HUES64 (cell line): Measurements from ENCODE around the gene CACNG1. TPM values are rescaled to one million over a fixed set of nuclear protein-coding genes. Genes with fewer than 3 reads are reported as not detected.

Experiments used
- H3K27ac ChIP-seq: 2 replicates; pipeline ENCODE4 v1.7.0; 2013; ENCODE audit warnings: low read depth, low read length, inconsistent platforms
- H3K27me3 ChIP-seq: 2 replicates; pipeline ENCODE4 v1.6.1; 2013; ENCODE audit warnings: mild to moderate bottlenecking, low read length; ENCODE audit not compliant: insufficient read depth
- H3K36me3 ChIP-seq: 2 replicates; pipeline ENCODE4 v1.6.1; 2013; ENCODE audit warnings: mild to moderate bottlenecking, low read length; ENCODE audit not compliant: insufficient read depth
- H3K4me1 ChIP-seq: 2 replicates; pipeline ENCODE4 v1.6.1; 2013; ENCODE audit warnings: mild to moderate bottlenecking, low read length, moderate library complexity; ENCODE audit not compliant: insufficient read depth
- H3K4me3 ChIP-seq: 2 replicates; pipeline ENCODE4 v1.5.1; 2013; ENCODE audit warnings: mild to moderate bottlenecking, low read length, moderate library complexity
- H3K9ac ChIP-seq: 2 replicates; pipeline ENCODE4 v1.6.1; 2013; ENCODE audit warnings: mild to moderate bottlenecking, low read depth, low read length
- H3K9me3 ChIP-seq: 2 replicates; pipeline ENCODE4 v1.6.1; 2013; ENCODE audit warnings: low read depth, low read length; ENCODE audit not compliant: insufficient read depth
- WGBS: fragments of 150-250, 120-280 bp; methylation state at CpG from one replicate; pipeline ENCODE4 v1.1.7; 2013; ENCODE audit warnings: missing lambda C conversion rate; 5-methylcytosine and 5-hydroxymethylcytosine counted together
- polyA plus RNA-seq, 2 experiments: library from polyadenylated mRNA; stranded (reverse); fragments of 50-300 nt; gene quantifications; one replicate each; pipeline ENCODE4 v1.2.3, GENCODE V29; 2013

The CACNG1 gene, protein sequence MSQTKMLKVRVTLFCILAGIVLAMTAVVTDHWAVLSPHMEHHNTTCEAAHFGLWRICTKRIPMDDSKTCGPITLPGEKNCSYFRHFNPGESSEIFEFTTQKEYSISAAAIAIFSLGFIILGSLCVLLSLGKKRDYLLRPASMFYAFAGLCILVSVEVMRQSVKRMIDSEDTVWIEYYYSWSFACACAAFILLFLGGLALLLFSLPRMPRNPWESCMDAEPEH
- polyA plus RNA-seq (2013, experiment 1 of 2) = not detected
- not detected for polyA plus RNA-seq (2013, experiment 2 of 2)

DNA sequence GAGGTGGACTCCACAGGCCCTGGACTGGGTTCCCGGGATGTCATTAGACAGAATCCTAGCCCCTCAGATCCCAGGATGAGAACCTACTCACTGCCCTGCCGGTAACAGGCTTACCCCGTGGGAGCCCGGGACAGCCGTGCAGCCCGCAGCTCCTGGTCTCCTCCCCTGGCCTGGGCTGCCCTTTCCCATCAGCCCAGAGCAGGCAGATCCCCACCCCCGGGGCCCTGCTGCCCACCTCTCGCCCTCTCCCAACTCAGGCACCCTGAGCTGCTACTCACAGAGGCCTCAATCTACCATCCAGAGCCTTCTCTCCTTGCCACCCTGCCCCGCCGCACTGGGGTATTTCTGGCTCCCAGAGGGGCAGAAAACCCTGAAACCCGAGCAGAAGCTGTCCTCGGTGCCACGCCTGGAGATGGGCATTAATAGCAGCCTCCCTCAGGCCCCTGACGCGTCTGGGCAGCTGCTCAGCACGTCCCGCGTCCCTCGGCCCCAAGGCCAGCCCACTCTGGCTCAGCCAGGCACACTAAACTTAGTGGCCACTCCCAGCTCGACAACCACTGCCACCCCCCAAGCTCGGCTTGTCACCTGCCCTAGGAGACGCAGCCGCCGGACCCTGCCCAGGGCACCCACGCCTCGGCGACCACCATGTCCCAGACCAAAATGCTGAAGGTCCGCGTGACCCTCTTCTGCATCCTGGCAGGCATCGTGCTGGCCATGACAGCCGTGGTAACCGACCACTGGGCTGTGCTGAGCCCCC lies at the start of gene CACNG1:
TSS of gene CACNG1 (plus strand) at position 539 of the 757 bp plus-strand sequence. CDS start at position 646, 107 bp downstream.
- H3K9ac ChIP-seq = no peak within 1 kb of the TSS
- H3K27ac ChIP-seq = no peak within 1 kb of the TSS
- no peaks in the 10 kb centered on the region for H3K36me3 ChIP-seq
- H3K27me3 ChIP-seq = no peaks in the 10 kb centered on the region
- peaks cover 15% of the 10 kb centered on the region for H3K9me3 ChIP-seq
- 94% methylated on average over 32 of the region's 32 CpGs for WGBS
- H3K4me1 ChIP-seq = no peaks in the 10 kb centered on the region
- no peak within 1 kb of the TSS for H3K4me3 ChIP-seq

DNA sequence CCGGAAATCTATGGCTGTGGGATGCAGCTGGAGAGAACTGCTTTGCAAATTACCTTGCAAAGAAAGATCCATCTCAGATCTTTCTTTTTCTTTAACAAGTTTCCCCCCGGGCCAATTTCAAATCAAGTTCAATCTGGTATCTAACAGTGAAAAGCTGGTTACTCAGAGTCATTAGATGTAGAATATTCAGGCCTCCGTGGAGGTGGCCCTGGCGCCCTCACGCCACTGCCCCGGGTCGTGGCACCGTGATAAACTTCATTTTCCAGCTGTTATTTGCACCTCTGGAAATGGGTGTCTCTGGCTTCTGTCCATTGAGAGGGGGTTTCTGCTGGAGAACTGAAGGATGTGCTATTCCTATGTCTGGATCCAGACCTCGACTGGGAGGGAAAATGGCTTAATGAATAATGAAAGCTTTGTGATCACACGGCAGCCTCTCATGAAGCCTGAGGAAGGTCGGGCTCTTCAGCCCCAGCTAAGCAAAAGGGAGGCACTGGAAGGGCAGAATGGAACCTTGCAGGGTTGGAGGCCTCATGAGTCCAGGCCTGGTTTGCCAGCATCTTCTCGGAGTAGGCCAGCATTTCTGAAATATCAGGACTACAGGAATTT lies 49.3 kb upstream of the CACNG1 start:
- H3K4me1 ChIP-seq = no peaks in the 10 kb centered on the region
- whole genome bisulfite sequencing = 91% methylated on average over 12 of the region's 12 CpGs
- H3K9me3 ChIP-seq = no peaks in the 10 kb centered on the region
- H3K9ac ChIP-seq = no peak overlapping the region
- no peak overlapping the region for H3K27ac ChIP-seq
- H3K4me3 ChIP-seq = no peak overlapping the region
- no peaks in the 10 kb centered on the region for H3K27me3 ChIP-seq
- H3K36me3 ChIP-seq = no peaks in the 10 kb centered on the region

DNA sequence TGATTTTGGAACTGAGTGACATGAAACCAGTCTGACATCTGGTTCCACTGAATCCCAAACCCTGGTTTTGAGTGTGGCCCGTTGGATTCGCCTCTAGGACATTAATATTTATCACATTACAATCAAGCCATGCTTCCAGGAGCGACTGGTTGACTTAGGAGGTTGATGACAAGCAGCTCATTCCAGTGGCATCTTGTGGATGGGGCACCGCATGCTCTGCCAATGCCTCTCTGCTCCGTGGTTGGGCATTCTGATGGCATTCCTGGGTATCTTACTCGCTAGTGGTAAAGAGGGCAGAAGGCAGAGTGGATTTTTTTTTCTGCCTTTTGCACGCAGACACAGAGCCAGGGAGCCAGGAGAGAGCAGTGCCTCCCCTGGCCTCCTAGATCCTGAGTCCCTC lies 48.4 kb upstream of the CACNG1 start:
- 91% methylated on average over 7 of the region's 7 CpGs for WGBS
- H3K27me3 ChIP-seq = no peaks in the 10 kb centered on the region
- no peak overlapping the region for H3K9ac ChIP-seq
- no peaks in the 10 kb centered on the region for H3K9me3 ChIP-seq
- H3K36me3 ChIP-seq = no peaks in the 10 kb centered on the region
- H3K4me3 ChIP-seq = no peak overlapping the region
- H3K27ac ChIP-seq = no peak overlapping the region
- no peaks in the 10 kb centered on the region for H3K4me1 ChIP-seq

DNA sequence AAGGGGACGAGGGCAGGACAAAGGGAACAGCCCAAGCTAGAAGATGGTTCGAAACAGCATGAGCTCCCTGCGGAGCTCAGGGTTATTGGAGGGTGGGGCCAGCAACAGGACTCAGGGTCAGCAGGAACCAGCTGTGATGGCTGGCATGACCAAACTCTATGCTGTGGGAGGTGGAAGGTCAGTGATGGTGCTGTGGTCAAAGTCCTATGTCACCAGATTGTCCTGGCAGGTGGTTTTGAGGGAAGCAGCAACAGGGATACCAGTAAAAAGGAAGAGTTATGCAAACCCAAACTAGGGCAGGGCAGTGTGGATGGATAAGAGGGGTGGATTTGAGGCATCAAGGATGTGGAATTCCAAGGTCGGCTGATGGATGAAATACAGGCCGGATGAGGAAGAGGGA lies 47.4 kb upstream of the CACNG1 start:
- no peaks in the 10 kb centered on the region for H3K4me1 ChIP-seq
- no peak overlapping the region for H3K9ac ChIP-seq
- WGBS = 88% methylated on average over 5 of the region's 5 CpGs
- no peaks in the 10 kb centered on the region for H3K27me3 ChIP-seq
- no peak overlapping the region for H3K4me3 ChIP-seq
- H3K27ac ChIP-seq = no peak overlapping the region
- H3K9me3 ChIP-seq = no peaks in the 10 kb centered on the region
- H3K36me3 ChIP-seq = no peaks in the 10 kb centered on the region

DNA sequence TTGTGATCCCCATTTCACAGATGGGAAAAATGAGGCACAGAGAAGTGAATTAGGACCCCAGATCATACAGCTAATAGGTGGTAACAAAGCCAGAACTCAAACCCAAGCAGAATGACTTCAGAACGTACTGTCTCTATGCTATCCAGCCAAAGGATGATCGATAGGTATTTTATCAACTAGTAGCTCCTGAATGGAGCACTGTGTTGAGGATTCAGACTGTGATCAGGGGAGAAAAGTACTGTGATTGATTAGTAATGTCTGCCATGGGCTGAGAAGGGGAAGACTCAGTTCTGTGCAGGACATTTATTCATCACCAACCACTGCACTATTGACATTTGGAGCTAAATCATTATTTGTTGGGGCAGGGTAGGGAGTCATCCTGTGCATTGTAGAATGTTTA lies 41.1 kb upstream of the CACNG1 start:
- Histone ChIP-seq H3K4me3 (no peak overlapping the region), H3K27ac (no peak overlapping the region), H3K27me3 (no peaks in the 10 kb centered on the region), H3K4me1 (no peaks in the 10 kb centered on the region), H3K9ac (no peak overlapping the region), H3K9me3 (no peaks in the 10 kb centered on the region), H3K36me3 (no peaks in the 10 kb centered on the region)
- WGBS = 93% methylated on average over 2 of the region's 2 CpGs

DNA sequence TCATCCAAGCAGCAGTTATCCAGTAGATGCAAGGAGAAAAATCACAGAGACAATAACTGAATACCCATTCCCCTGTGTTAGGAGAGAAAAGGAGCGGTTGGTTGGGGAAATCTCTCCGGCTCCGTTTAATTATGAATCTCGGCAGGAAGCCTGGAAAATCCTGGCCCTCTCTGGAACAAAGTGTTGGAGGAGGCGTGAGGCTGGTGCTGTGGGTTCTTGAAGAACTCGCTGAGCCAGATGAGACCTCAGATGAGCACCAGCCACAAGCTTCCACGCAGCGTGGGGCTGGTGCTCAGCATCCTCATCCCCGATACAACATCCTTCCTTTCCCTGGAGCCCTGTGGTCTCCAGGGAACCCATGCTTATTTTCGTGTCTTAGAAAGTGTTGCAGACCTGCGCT lies 40.2 kb upstream of the CACNG1 start:
- H3K27ac ChIP-seq = no peak overlapping the region
- no peaks in the 10 kb centered on the region for H3K9me3 ChIP-seq
- 96% methylated on average over 11 of the region's 11 CpGs for WGBS
- H3K36me3 ChIP-seq = no peaks in the 10 kb centered on the region
- H3K9ac ChIP-seq = no peak overlapping the region
- no peaks in the 10 kb centered on the region for H3K27me3 ChIP-seq
- H3K4me1 ChIP-seq = no peaks in the 10 kb centered on the region
- no peak overlapping the region for H3K4me3 ChIP-seq

DNA sequence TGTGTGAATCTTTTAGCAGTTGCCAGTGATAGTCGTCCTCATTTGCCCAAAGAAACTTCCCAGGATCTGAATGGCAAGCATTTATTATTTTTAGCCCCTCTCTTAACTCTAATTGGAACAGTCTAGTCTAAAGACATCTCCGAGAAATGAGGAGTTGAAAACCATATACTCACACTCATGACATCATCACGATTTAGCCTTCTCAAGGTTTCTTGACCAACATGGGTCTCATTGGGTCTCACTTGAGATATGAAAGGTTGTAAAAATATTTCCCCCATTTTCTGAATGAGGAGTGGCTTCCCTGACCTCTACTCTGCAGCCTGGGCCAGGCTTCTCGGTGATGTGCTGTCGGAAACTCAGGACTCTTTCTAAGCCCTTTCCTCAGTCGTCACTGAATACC lies 37.1 kb upstream of the CACNG1 start:
- Histone ChIP-seq H3K36me3 (no peaks in the 10 kb centered on the region), H3K9me3 (no peaks in the 10 kb centered on the region), H3K4me1 (no peaks in the 10 kb centered on the region), H3K27me3 (no peaks in the 10 kb centered on the region), H3K27ac (no peak overlapping the region), H3K9ac (no peak overlapping the region), H3K4me3 (no peak overlapping the region)
- 93% methylated on average over 6 of the region's 6 CpGs for WGBS

DNA sequence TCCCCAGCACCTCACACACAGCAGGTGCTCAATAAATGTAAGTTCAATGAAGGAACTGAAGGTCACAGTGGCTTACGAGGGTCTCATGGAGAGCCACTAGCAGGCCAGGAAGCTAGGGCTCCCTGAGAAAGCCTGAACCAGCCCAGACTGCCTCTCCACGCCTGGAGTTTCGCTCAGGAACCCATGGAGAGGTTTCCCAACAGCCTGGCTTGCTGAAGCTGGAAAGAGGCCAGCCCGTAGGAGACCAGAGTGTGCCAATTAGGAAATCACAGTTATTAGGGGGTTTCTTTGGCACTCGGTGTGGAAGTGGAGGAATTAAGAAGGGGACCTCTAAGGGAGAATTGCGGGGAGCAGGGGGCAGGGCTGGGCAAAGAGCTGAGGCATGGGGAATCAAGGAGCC lies 36.3 kb upstream of the CACNG1 start:
- no peaks in the 10 kb centered on the region for H3K9me3 ChIP-seq
- 93% methylated on average over 6 of the region's 6 CpGs for WGBS
- H3K4me1 ChIP-seq = no peaks in the 10 kb centered on the region
- no peak overlapping the region for H3K4me3 ChIP-seq
- H3K27ac ChIP-seq = no peak overlapping the region
- no peak overlapping the region for H3K9ac ChIP-seq
- H3K36me3 ChIP-seq = no peaks in the 10 kb centered on the region
- no peaks in the 10 kb centered on the region for H3K27me3 ChIP-seq

DNA sequence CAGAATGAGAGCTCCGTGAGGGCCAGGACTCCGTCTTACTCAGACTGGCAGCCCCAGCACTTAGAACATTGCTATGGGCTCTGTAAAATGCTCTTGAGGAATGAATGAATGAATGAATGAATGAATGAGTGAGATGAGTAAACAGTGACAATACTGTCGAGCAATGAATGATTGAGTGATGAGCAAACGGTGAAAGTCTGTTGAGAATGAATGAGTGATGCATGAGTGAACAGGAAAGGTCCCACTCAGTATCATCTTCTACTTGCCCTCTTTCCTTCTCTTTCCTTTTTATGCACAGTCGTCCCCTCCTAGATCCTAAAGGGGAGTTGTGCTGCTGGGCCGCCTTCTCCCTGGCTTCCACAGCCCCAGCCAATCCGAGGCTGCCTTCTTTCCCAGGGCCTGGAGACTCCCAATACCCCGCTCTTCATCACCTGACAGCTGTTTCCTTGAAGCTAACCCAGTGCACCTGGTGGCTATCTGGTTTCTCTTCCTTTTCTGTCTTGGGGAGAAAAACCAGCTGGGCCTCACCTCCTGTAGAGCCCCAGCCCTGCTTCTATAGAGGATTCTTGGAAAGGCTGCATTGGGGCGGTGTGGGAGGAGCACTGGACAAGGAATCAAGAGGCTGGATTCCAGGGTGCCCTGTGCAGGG lies 32.7 kb upstream of the CACNG1 start:
- Histone ChIP-seq H3K4me3 (no peak overlapping the region), H3K9ac (no peak overlapping the region)

DNA sequence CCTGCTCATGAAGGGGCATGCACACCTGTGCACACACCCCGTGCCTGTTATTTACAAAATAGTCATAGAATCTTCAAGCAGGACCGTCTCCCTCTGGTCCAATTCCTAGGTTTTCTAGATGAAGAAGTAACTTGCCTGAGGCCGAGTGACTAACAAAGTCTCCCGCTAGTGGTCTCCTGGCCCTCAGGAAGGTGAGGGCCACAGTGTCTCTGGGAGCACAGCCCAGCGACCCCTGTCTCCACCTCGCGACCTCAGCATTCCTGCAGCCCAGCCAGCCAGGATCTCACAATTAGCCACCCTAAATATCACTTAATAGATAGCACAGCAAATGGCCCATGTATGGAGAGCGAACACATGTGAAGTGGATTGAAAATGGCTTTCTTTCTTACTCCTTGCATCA lies 30.5 kb upstream of the CACNG1 start:
- Histone ChIP-seq H3K36me3 (no peaks in the 10 kb centered on the region), H3K27me3 (no peaks in the 10 kb centered on the region), H3K9ac (no peak overlapping the region), H3K4me1 (no peaks in the 10 kb centered on the region), H3K27ac (no peak overlapping the region), H3K4me3 (no peak overlapping the region), H3K9me3 (no peaks in the 10 kb centered on the region)
- WGBS = 90% methylated on average over 8 of the region's 8 CpGs

More for the DNA sequence above, 32.7 kb upstream of the CACNG1 start:
- no peaks in the 10 kb centered on the region for H3K4me1 ChIP-seq
- 91% methylated on average over 9 of the region's 9 CpGs for WGBS
- no peak overlapping the region for H3K27ac ChIP-seq
- H3K27me3 ChIP-seq = no peaks in the 10 kb centered on the region
- H3K36me3 ChIP-seq = no peaks in the 10 kb centered on the region
- H3K9me3 ChIP-seq = no peaks in the 10 kb centered on the region

DNA sequence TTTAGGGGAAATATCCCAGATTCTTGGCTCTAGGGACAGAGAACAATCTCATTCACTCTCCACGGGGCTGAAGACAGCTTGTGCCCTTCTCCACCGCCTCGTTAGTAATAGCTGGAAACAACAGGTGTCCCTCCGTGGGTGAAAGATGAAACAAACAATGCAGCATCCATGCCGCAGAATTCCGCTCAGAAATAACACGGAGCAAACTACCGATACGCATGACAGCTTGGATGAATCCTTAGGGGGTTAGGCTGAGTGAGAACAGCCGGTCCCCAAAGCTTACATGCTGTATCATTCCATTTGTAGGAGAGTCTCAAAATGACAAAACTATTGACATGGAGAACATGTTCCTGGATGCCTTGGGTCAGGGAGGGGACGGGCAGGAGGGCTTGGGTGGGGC lies 29.4 kb upstream of the CACNG1 start:
- no peaks in the 10 kb centered on the region for H3K9me3 ChIP-seq
- WGBS = 93% methylated on average over 11 of the region's 11 CpGs
- H3K4me1 ChIP-seq = no peaks in the 10 kb centered on the region
- no peaks in the 10 kb centered on the region for H3K27me3 ChIP-seq
- H3K9ac ChIP-seq = no peak overlapping the region
- no peak overlapping the region for H3K27ac ChIP-seq
- no peak overlapping the region for H3K4me3 ChIP-seq
- H3K36me3 ChIP-seq = no peaks in the 10 kb centered on the region
